ENCODE data around the gene EFCAB11. TPM values are rescaled to one million over a fixed set of nuclear protein-coding genes. Genes with fewer than 3 reads are reported as not detected.

EFCAB11 gene
- total RNA-seq, 1 experiment from 2014 or later, result 10.6 TPM

GRCh38 chr14:89996963-89997362, 42.4 kb upstream of the EFCAB11 start:
- no peak overlapping the region for H3K27ac Mint-ChIP-seq (ENCODE audit: low read depth, unreplicated experiment)
- TF ChIP-seq CTCF (IDR thresholded peaks at IDR 0.05; ENCODE audit: unreplicated experiment), result no peak
- H3K9me3 Mint-ChIP-seq (ENCODE audit: unreplicated experiment), result no peaks in the 10 kb centered on the region
- no peaks in the 10 kb centered on the region for H3K27me3 Mint-ChIP-seq (ENCODE audit: insufficient read depth, unreplicated experiment)
- CTCF ChIA-PET, result no interaction called here
- H3K4me3 Mint-ChIP-seq (ENCODE audit: unreplicated experiment), result no peak overlapping the region
- DNase-seq (ENCODE audit: unreplicated experiment), result no peak
- no TSS peak for BruUV-seq (replicated peaks)
- no peaks in the 10 kb centered on the region for H3K4me1 Mint-ChIP-seq (ENCODE audit: insufficient read depth, unreplicated experiment)
- intact Hi-C loops (cut with micrococcal nuclease), result no loop called here
- H3K36me3 Mint-ChIP-seq (ENCODE audit: insufficient read depth, unreplicated experiment), result peaks cover 49% of the 10 kb centered on the region
- POLR2A ChIA-PET, result no interaction called here

DNA sequence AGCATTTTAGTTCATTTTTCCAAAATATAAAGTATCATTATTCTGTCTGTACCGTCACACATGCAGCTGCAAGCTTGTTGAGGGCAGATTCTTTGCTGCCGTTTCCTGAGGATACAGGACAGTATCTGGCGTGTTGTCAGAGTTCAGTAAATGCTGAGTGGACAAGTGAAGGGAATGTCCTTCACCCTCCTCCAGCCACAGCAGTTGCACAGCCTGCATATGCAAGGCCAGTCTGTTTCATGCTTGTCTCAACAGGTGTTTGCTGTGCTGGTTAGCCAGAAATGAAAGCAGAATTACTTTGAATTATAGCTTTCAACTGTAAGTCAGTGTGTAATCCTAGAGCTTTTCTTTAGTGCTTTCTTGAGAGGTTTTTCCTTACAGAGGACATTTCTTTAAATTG, 37.7 kb upstream of the EFCAB11 start:
- Mint-ChIP-seq H3K4me3 (ENCODE audit: unreplicated experiment) (no peak overlapping the region), H3K9me3 (ENCODE audit: unreplicated experiment) (no peaks in the 10 kb centered on the region), H3K27ac (ENCODE audit: low read depth, unreplicated experiment) (no peak overlapping the region), H3K4me1 (ENCODE audit: insufficient read depth, unreplicated experiment) (no peaks in the 10 kb centered on the region), H3K36me3 (ENCODE audit: insufficient read depth, unreplicated experiment) (peaks cover 55% of the 10 kb centered on the region), H3K27me3 (ENCODE audit: insufficient read depth, unreplicated experiment) (no peaks in the 10 kb centered on the region)
- ChIA-PET POLR2A (no interaction called here), CTCF (interaction anchor here (0.6 to 2.9 kb wide), 2 partner anchors 19 to 1109 kb away, joined by 3 to 19 read pairs; no protein-coding TSS in a partner anchor)
- no TSS peak for BruUV-seq (replicated peaks)
- TF ChIP-seq CTCF (IDR thresholded peaks at IDR 0.05; ENCODE audit: unreplicated experiment), result no peak
- no peak for DNase-seq (ENCODE audit: unreplicated experiment)
- intact Hi-C loops (cut with micrococcal nuclease), result no loop called here

DNA sequence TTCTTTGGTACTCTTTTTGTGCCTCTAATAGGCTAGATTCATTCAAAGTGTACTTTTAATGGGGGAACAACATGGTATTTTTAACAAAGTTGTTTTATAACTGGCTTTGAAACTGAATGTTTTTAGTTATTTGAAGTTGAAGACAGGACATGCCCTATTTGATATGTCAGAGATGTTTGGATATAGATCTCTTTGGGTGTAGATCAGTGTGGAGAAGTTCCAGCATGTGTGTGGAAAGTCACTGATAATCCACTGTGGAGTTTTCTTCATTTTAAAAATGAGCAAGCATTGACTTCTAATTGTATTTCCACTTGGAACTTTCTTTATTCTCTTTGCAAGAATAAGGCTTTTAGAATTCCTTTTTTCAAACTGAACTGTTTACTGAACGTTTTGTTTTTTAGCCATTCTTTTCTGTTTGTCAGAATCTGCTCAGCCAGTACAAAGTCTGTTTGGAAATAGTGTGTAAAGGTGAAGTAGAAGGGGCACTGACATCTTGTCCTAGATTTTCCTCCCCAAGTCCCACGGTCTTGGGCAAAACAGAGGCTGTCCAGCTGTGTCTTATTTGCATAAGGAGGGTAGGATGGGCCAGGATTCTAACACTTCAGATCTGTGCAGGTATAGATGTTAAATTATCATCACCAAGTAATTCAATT, 36.2 kb upstream of the EFCAB11 start:
- no peak overlapping the region for H3K4me3 Mint-ChIP-seq (ENCODE audit: unreplicated experiment)
- no peaks in the 10 kb centered on the region for H3K9me3 Mint-ChIP-seq (ENCODE audit: unreplicated experiment)
- DNase-seq (ENCODE audit: unreplicated experiment), result no peak
- no peaks in the 10 kb centered on the region for H3K4me1 Mint-ChIP-seq (ENCODE audit: insufficient read depth, unreplicated experiment)
- POLR2A ChIA-PET, result no interaction called here
- intact Hi-C loops (cut with micrococcal nuclease), result no loop called here
- no peak for TF ChIP-seq CTCF (IDR thresholded peaks at IDR 0.05; ENCODE audit: unreplicated experiment)
- CTCF ChIA-PET, result interaction anchor here (0.6 to 2.9 kb wide), 2 partner anchors 18 to 215 kb away, joined by 3 to 19 read pairs; no protein-coding TSS in a partner anchor
- no peaks in the 10 kb centered on the region for H3K27me3 Mint-ChIP-seq (ENCODE audit: insufficient read depth, unreplicated experiment)
- H3K36me3 Mint-ChIP-seq (ENCODE audit: insufficient read depth, unreplicated experiment), result peaks cover 57% of the 10 kb centered on the region
- BruUV-seq (replicated peaks), result no TSS peak
- H3K27ac Mint-ChIP-seq (ENCODE audit: low read depth, unreplicated experiment), result no peak overlapping the region

GRCh38 chr14:89990218-89990617, 35.7 kb upstream of the EFCAB11 start:
- ChIA-PET CTCF (interaction anchor here (1.1 kb wide), 1 partner anchor 245 kb away, joined by 8 read pairs; no protein-coding TSS in a partner anchor), POLR2A (no interaction called here)
- Mint-ChIP-seq H3K4me3 (ENCODE audit: unreplicated experiment) (no peak overlapping the region), H3K36me3 (ENCODE audit: insufficient read depth, unreplicated experiment) (peaks cover 56% of the 10 kb centered on the region), H3K9me3 (ENCODE audit: unreplicated experiment) (no peaks in the 10 kb centered on the region), H3K27ac (ENCODE audit: low read depth, unreplicated experiment) (no peak overlapping the region), H3K4me1 (ENCODE audit: insufficient read depth, unreplicated experiment) (no peaks in the 10 kb centered on the region), H3K27me3 (ENCODE audit: insufficient read depth, unreplicated experiment) (no peaks in the 10 kb centered on the region)
- no peak for TF ChIP-seq CTCF (IDR thresholded peaks at IDR 0.05; ENCODE audit: unreplicated experiment)
- no TSS peak for BruUV-seq (replicated peaks)
- intact Hi-C loops (cut with micrococcal nuclease), result no loop called here
- no peak for DNase-seq (ENCODE audit: unreplicated experiment)
